ENCODE measurements around the gene SCN3A.

SCN3A gene

GRCh38 chr2:165069151-165069550, 134.7 kb downstream of the SCN3A start:
- H3K27ac Mint-ChIP-seq: no peak overlapping the region
- no peak overlapping the region for H3K4me3 Mint-ChIP-seq
- no peak for DNase-seq
- ATAC-seq (replicated peaks): no peak
- no peaks in the 10 kb centered on the region for H3K4me1 Mint-ChIP-seq
- H3K27me3 Mint-ChIP-seq: peaks cover 0 to 4% of the 10 kb centered on the region in 2 donors
- peaks cover 2 to 4% of the 10 kb centered on the region in 2 donors for H3K36me3 Mint-ChIP-seq
- peaks cover 0 to 6% of the 10 kb centered on the region in 2 donors for H3K9me3 Mint-ChIP-seq

- Mint-ChIP-seq H3K4me3 (no peak overlapping the region), H3K4me1 (no peaks in the 10 kb centered on the region), H3K27ac (no peak overlapping the region), H3K27me3 (peaks cover 0 to 4% of the 10 kb centered on the region in 2 donors), H3K9me3 (no peaks in the 10 kb centered on the region), H3K36me3 (no peaks in the 10 kb centered on the region)
- DNase-seq (no peak), ATAC-seq (replicated peaks) (no peak)
Measured at GRCh38 chr2:165068487-165068757, 135.4 kb downstream of the SCN3A start.

GRCh38 chr2:165067643-165068486, 136.0 kb downstream of the SCN3A start:
- no peak overlapping the region for H3K27ac Mint-ChIP-seq
- DNase-seq: no peak
- H3K4me3 Mint-ChIP-seq: no peak overlapping the region
- H3K4me1 Mint-ChIP-seq: no peaks in the 10 kb centered on the region
- H3K9me3 Mint-ChIP-seq: no peaks in the 10 kb centered on the region
- H3K36me3 Mint-ChIP-seq: no peaks in the 10 kb centered on the region
- ATAC-seq (replicated peaks): no peak
- H3K27me3 Mint-ChIP-seq: peaks cover 0 to 4% of the 10 kb centered on the region in 2 donors

GRCh38 chr2:165064743-165065142, 139.1 kb downstream of the SCN3A start:
- H3K27ac Mint-ChIP-seq: no peak overlapping the region
- H3K36me3 Mint-ChIP-seq: no peaks in the 10 kb centered on the region
- DNase-seq: no peak
- no peaks in the 10 kb centered on the region for H3K4me1 Mint-ChIP-seq
- H3K27me3 Mint-ChIP-seq: peaks cover 0 to 4% of the 10 kb centered on the region in 2 donors
- H3K4me3 Mint-ChIP-seq: no peak overlapping the region
- ATAC-seq (replicated peaks): no peak
- H3K9me3 Mint-ChIP-seq: peaks cover 0 to 2% of the 10 kb centered on the region in 2 donors

- Mint-ChIP-seq H3K4me1 (no peaks in the 10 kb centered on the region), H3K9me3 (peaks cover 0 to 2% of the 10 kb centered on the region in 2 donors), H3K27ac (no peak overlapping the region), H3K4me3 (no peak overlapping the region), H3K27me3 (no peaks in the 10 kb centered on the region), H3K36me3 (no peaks in the 10 kb centered on the region)
- no peak for ATAC-seq (replicated peaks)
- no peak for DNase-seq
Measured at GRCh38 chr2:165060411-165060810, 143.4 kb downstream of the SCN3A start.

GRCh38 chr2:165058476-165059265, 145.2 kb downstream of the SCN3A start:
- Mint-ChIP-seq H3K27me3 (no peaks in the 10 kb centered on the region), H3K36me3 (no peaks in the 10 kb centered on the region), H3K27ac (no peak overlapping the region), H3K4me1 (no peaks in the 10 kb centered on the region), H3K4me3 (no peak overlapping the region), H3K9me3 (peaks cover 0 to 2% of the 10 kb centered on the region in 2 donors)
- ATAC-seq (replicated peaks) (no peak), DNase-seq (no peak)

GRCh38 chr2:165057931-165058330, 145.9 kb downstream of the SCN3A start:
- Mint-ChIP-seq H3K4me1 (no peaks in the 10 kb centered on the region), H3K9me3 (peaks cover 0 to 2% of the 10 kb centered on the region in 2 donors), H3K4me3 (no peak overlapping the region), H3K27me3 (no peaks in the 10 kb centered on the region), H3K27ac (no peak overlapping the region), H3K36me3 (no peaks in the 10 kb centered on the region)
- DNase-seq: no peak
- ATAC-seq (replicated peaks): no peak

- Mint-ChIP-seq H3K27ac (no peak overlapping the region), H3K4me1 (no peaks in the 10 kb centered on the region), H3K9me3 (peaks cover 0 to 2% of the 10 kb centered on the region in 2 donors), H3K36me3 (no peaks in the 10 kb centered on the region), H3K27me3 (no peaks in the 10 kb centered on the region), H3K4me3 (no peak overlapping the region)
- ATAC-seq (replicated peaks) (no peak), DNase-seq (no peak)
Measured at GRCh38 chr2:165057308-165057707, 146.5 kb downstream of the SCN3A start.

GRCh38 chr2:165056564-165056963, 147.3 kb downstream of the SCN3A start:
- H3K4me3 Mint-ChIP-seq: no peak overlapping the region
- no peak overlapping the region for H3K27ac Mint-ChIP-seq
- H3K36me3 Mint-ChIP-seq: no peaks in the 10 kb centered on the region
- no peaks in the 10 kb centered on the region for H3K4me1 Mint-ChIP-seq
- no peak for ATAC-seq (replicated peaks)
- no peak for DNase-seq
- peaks cover 0 to 2% of the 10 kb centered on the region in 2 donors for H3K9me3 Mint-ChIP-seq
- no peaks in the 10 kb centered on the region for H3K27me3 Mint-ChIP-seq

- no peak overlapping the region for H3K4me3 Mint-ChIP-seq
- H3K9me3 Mint-ChIP-seq: no peaks in the 10 kb centered on the region
- no peaks in the 10 kb centered on the region for H3K4me1 Mint-ChIP-seq
- DNase-seq: no peak
- H3K27ac Mint-ChIP-seq: no peak overlapping the region
- no peaks in the 10 kb centered on the region for H3K36me3 Mint-ChIP-seq
- ATAC-seq (replicated peaks): no peak
- no peaks in the 10 kb centered on the region for H3K27me3 Mint-ChIP-seq
Measured at GRCh38 chr2:165055082-165055851, 148.6 kb downstream of the SCN3A start.

GRCh38 chr2:165054652-165055051, 149.2 kb downstream of the SCN3A start:
- H3K4me1 Mint-ChIP-seq: no peaks in the 10 kb centered on the region
- H3K27me3 Mint-ChIP-seq: no peaks in the 10 kb centered on the region
- ATAC-seq (replicated peaks): no peak
- no peak overlapping the region for H3K4me3 Mint-ChIP-seq
- no peak overlapping the region for H3K27ac Mint-ChIP-seq
- H3K36me3 Mint-ChIP-seq: no peaks in the 10 kb centered on the region
- no peak for DNase-seq
- no peaks in the 10 kb centered on the region for H3K9me3 Mint-ChIP-seq

- ATAC-seq (replicated peaks) (peak in 1 of 2 donors; percentile 43), DNase-seq (no peak)
- Mint-ChIP-seq H3K36me3 (peaks cover 4 to 8% of the 10 kb centered on the region in 2 donors), H3K4me1 (no peaks in the 10 kb centered on the region), H3K9me3 (peaks cover 0 to 4% of the 10 kb centered on the region in 2 donors), H3K27me3 (peaks cover 0 to 5% of the 10 kb centered on the region in 2 donors), H3K4me3 (no peak overlapping the region), H3K27ac (no peak overlapping the region)
Measured at GRCh38 chr2:165044505-165045303, 159.1 kb downstream of the SCN3A start.

Measured in stimulated activated naive B cell treated with anti-CD40 and anti-IgM and Interleukin-4, amounts not matched to agents 10 μg/mL and 1 μg/mL and 100 μg/mL, for 72 hours (primary cell).